Measurements from ENCODE around the gene PDE7B. TPM values are rescaled to one million over a fixed set of nuclear protein-coding genes. Genes with fewer than 3 reads are reported as not detected.

Gene PDE7B
- total RNA-seq, 4 donors from 2014 or later = 2.9 to 23.6 (median 5.2) TPM

- Histone ChIP-seq H3K36me3 (no peaks in the 10 kb centered on the region), H3K27ac (no peak overlapping the region)
Measured at GRCh38 chr6:135811644-135812526, 39.6 kb upstream of the PDE7B start.

GRCh38 chr6:135813401-135813800, 38.1 kb upstream of the PDE7B start:
- H3K36me3 ChIP-seq = no peaks in the 10 kb centered on the region
- 64 to 82% methylated on average over 4 of the region's 6 CpGs for WGBS, 2 donors (ENCODE audit: low coverage in 1 of 2)
- no peak for TF ChIP-seq POLR2AphosphoS5 (IDR thresholded peaks at IDR 0.05)
- TF ChIP-seq EP300 (IDR thresholded peaks at IDR 0.05) = no peak
- TF ChIP-seq POLR2A (IDR thresholded peaks at IDR 0.05) = no peak
- TF ChIP-seq CTCF (IDR thresholded peaks at IDR 0.05) = no peak
- H3K27me3 ChIP-seq = no peaks in the 10 kb centered on the region
- H3K4me3 ChIP-seq = no peak overlapping the region
- peaks cover 0 to 6% (median 0%) of the 10 kb centered on the region in 3 donors for H3K9me3 ChIP-seq
- H3K4me1 ChIP-seq = no peaks in the 10 kb centered on the region
- H3K27ac ChIP-seq = no peak overlapping the region
- ATAC-seq = no peak

More at GRCh38 chr6:135811644-135812526, 39.6 kb upstream of the PDE7B start:
- H3K4me1 ChIP-seq = no peaks in the 10 kb centered on the region
- peak; percentile 48 for ATAC-seq
- H3K9me3 ChIP-seq = peaks cover 0 to 6% (median 0%) of the 10 kb centered on the region in 3 donors
- 74 to 81% methylated on average over 6 to 7 of the region's 8 CpGs for WGBS, 2 donors (ENCODE audit: low coverage in 1 of 2)
- H3K27me3 ChIP-seq = no peaks in the 10 kb centered on the region
- no peak overlapping the region for H3K4me3 ChIP-seq
- TF ChIP-seq CTCF (IDR thresholded peaks at IDR 0.05) = no peak
- no peak for TF ChIP-seq POLR2AphosphoS5 (IDR thresholded peaks at IDR 0.05)
- no peak for TF ChIP-seq EP300 (IDR thresholded peaks at IDR 0.05)
- no peak for TF ChIP-seq POLR2A (IDR thresholded peaks at IDR 0.05)

GRCh38 chr6:135814043-135814442, 37.5 kb upstream of the PDE7B start:
- no peaks in the 10 kb centered on the region for H3K27me3 ChIP-seq

GRCh38 chr6:135815216-135815615, 36.3 kb upstream of the PDE7B start:
- no peaks in the 10 kb centered on the region for H3K4me1 ChIP-seq
- no peak for ATAC-seq
- no peaks in the 10 kb centered on the region for H3K36me3 ChIP-seq
- H3K27me3 ChIP-seq = no peaks in the 10 kb centered on the region
- H3K4me3 ChIP-seq = no peak overlapping the region
- WGBS, 2 donors (ENCODE audit: low coverage in 1 of 2) = 86 to 89% methylated on average over 4 of the region's 4 CpGs
- H3K27ac ChIP-seq = no peak overlapping the region
- no peak for TF ChIP-seq EP300 (IDR thresholded peaks at IDR 0.05)
- no peak for TF ChIP-seq CTCF (IDR thresholded peaks at IDR 0.05)
- TF ChIP-seq POLR2AphosphoS5 (IDR thresholded peaks at IDR 0.05) = no peak
- TF ChIP-seq POLR2A (IDR thresholded peaks at IDR 0.05) = no peak
- H3K9me3 ChIP-seq = no peaks in the 10 kb centered on the region

More at GRCh38 chr6:135814043-135814442, 37.5 kb upstream of the PDE7B start:
- peaks cover 0 to 5% (median 0%) of the 10 kb centered on the region in 3 donors for H3K9me3 ChIP-seq
- H3K27ac ChIP-seq = no peak overlapping the region
- H3K36me3 ChIP-seq = no peaks in the 10 kb centered on the region
- TF ChIP-seq POLR2A (IDR thresholded peaks at IDR 0.05) = no peak
- TF ChIP-seq EP300 (IDR thresholded peaks at IDR 0.05) = no peak
- TF ChIP-seq CTCF (IDR thresholded peaks at IDR 0.05) = no peak
- TF ChIP-seq POLR2AphosphoS5 (IDR thresholded peaks at IDR 0.05) = no peak
- no peak overlapping the region for H3K4me3 ChIP-seq
- 94 to 96% methylated on average over 4 of the region's 4 CpGs for WGBS, 2 donors (ENCODE audit: low coverage in 1 of 2)
- H3K4me1 ChIP-seq = no peaks in the 10 kb centered on the region
- ATAC-seq = no peak

- no peak overlapping the region for H3K27ac ChIP-seq
- no peaks in the 10 kb centered on the region for H3K36me3 ChIP-seq
- H3K27me3 ChIP-seq = no peaks in the 10 kb centered on the region
- TF ChIP-seq CTCF (IDR thresholded peaks at IDR 0.05) = no peak
- no peak for TF ChIP-seq POLR2AphosphoS5 (IDR thresholded peaks at IDR 0.05)
- TF ChIP-seq POLR2A (IDR thresholded peaks at IDR 0.05) = no peak
- no peak for TF ChIP-seq EP300 (IDR thresholded peaks at IDR 0.05)
- no peak overlapping the region for H3K4me3 ChIP-seq
- ATAC-seq = no peak
- no peaks in the 10 kb centered on the region for H3K4me1 ChIP-seq
- 78 to 88% methylated on average over 2 of the region's 2 CpGs for WGBS, 2 donors (ENCODE audit: low coverage in 1 of 2)
- no peaks in the 10 kb centered on the region for H3K9me3 ChIP-seq
Measured at GRCh38 chr6:135817035-135817434, 34.5 kb upstream of the PDE7B start.
